Measurements from ENCODE around the gene CFAP141. TPM values are rescaled to one million over a fixed set of nuclear protein-coding genes. Genes with fewer than 3 reads are reported as not detected.

The CFAP141 gene
- total RNA-seq, 4 donors from 2014 or later = not detected

DNA sequence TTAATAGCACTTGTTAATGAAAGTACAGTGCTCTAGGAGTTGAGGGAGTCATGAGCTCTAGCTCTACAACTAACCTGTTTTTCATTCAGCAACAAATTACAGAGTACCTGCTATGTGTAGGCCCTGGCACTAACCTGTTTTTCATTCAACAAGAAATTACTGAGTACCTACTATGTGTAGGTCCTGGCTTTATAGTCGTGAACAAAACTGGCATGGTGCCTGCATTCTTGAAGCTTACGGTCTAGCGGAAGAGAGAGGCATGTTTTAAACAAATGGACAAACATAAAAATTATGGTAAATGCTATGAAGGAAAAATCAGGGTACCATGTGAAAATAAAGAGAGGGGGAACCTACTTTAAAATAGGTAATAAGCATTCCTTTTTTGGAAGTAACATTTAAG lies 12.4 kb upstream of the CFAP141 start:
- Histone ChIP-seq H3K4me3 (peak overlapping the region in 1 of 4 donors; percentile 67), H3K27ac (peak overlapping the region in 1 of 4 donors; percentile 92), H3K9me3 (no peaks in the 10 kb centered on the region), H3K4me1 (peaks cover 11 to 46% (median 35%) of the 10 kb centered on the region in 4 donors), H3K36me3 (peaks cover 0 to 28% (median 10%) of the 10 kb centered on the region in 4 donors), H3K27me3 (no peaks in the 10 kb centered on the region)
- DNase-seq = no peak
- TF ChIP-seq, protein P1, sequence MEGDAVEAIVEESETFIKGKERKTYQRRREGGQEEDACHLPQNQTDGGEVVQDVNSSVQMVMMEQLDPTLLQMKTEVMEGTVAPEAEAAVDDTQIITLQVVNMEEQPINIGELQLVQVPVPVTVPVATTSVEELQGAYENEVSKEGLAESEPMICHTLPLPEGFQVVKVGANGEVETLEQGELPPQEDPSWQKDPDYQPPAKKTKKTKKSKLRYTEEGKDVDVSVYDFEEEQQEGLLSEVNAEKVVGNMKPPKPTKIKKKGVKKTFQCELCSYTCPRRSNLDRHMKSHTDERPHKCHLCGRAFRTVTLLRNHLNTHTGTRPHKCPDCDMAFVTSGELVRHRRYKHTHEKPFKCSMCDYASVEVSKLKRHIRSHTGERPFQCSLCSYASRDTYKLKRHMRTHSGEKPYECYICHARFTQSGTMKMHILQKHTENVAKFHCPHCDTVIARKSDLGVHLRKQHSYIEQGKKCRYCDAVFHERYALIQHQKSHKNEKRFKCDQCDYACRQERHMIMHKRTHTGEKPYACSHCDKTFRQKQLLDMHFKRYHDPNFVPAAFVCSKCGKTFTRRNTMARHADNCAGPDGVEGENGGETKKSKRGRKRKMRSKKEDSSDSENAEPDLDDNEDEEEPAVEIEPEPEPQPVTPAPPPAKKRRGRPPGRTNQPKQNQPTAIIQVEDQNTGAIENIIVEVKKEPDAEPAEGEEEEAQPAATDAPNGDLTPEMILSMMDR (IDR thresholded peaks at IDR 0.05) = no peak
- no peak for TF ChIP-seq POLR2AphosphoS5 (IDR thresholded peaks at IDR 0.05)
- TF ChIP-seq EP300 (IDR thresholded peaks at IDR 0.05; ENCODE audit: low read depth) = no peak
- TF ChIP-seq POLR2A (IDR thresholded peaks at IDR 0.05) = no peak
- in situ Hi-C loops (cut with MboI; ENCODE audit: low pct_ligation_motif_present in 1 of 4, low pct_unique_long_range_greater_than_20kb in 1 of 4, low sequenced_read_pairs in 3 of 4) (no loop called here), intact Hi-C loops (cut with DNase I; ENCODE audit: low total_unique reads) (no loop called here)
- WGBS, 2 donors (ENCODE audit: low coverage in 1 of 2) = 51 to 54% methylated on average over 3 of the region's 3 CpGs

DNA sequence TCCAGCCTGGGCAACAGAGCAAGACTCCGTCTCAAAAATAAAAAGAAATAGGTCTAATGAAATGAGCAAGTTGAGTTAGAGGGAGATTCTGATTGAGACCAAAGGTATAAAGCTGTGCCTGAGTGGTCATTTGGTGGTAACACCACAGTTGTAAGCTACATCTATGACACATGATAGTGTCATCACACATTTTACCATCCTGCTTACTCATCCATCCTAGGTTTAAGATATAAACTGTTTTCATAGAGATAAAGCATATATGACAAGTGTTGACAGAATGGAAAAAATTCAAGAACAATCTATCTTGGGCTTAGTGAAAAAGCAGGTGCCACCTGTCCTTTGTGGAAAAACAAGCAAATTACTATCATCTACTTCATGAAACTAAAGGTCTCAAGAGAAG lies 7.1 kb upstream of the CFAP141 start:
- in situ Hi-C loops (cut with MboI; ENCODE audit: low pct_ligation_motif_present in 1 of 4, low pct_unique_long_range_greater_than_20kb in 1 of 4, low sequenced_read_pairs in 3 of 4) (no loop called here), intact Hi-C loops (cut with DNase I; ENCODE audit: low total_unique reads) (no loop called here)
- no peak for DNase-seq
- TF ChIP-seq POLR2AphosphoS5 (IDR thresholded peaks at IDR 0.05) (no peak), EP300 (IDR thresholded peaks at IDR 0.05; ENCODE audit: low read depth) (no peak), POLR2A (IDR thresholded peaks at IDR 0.05) (no peak)
- TF ChIP-seq, protein P1 (IDR thresholded peaks at IDR 0.05) = no peak
- H3K36me3 ChIP-seq = peaks cover 0 to 69% (median 37%) of the 10 kb centered on the region in 4 donors
- peaks cover 0 to 12% (median 5%) of the 10 kb centered on the region in 4 donors for H3K4me1 ChIP-seq
- no peak overlapping the region for H3K4me3 ChIP-seq
- no peak overlapping the region for H3K27ac ChIP-seq
- no peaks in the 10 kb centered on the region for H3K27me3 ChIP-seq
- 91% methylated on average over 1 of the region's 1 CpG; no CpG with 5 or more reads in 1 of the 2 donors for WGBS, 2 donors (ENCODE audit: low coverage in 1 of 2)
- H3K9me3 ChIP-seq = no peaks in the 10 kb centered on the region

GRCh38 chr1:154212083-154212482 lies 6.0 kb upstream of the CFAP141 start:
- DNase-seq = no peak
- in situ Hi-C loops (cut with MboI; ENCODE audit: low pct_ligation_motif_present in 1 of 4, low pct_unique_long_range_greater_than_20kb in 1 of 4, low sequenced_read_pairs in 3 of 4) (no loop called here), intact Hi-C loops (cut with DNase I; ENCODE audit: low total_unique reads) (no loop called here)
- Histone ChIP-seq H3K4me3 (no peak overlapping the region), H3K36me3 (peaks cover 0 to 72% (median 37%) of the 10 kb centered on the region in 4 donors), H3K4me1 (peaks cover 0 to under 1% (median 0%) of the 10 kb centered on the region in 4 donors), H3K27ac (no peak overlapping the region), H3K27me3 (no peaks in the 10 kb centered on the region), H3K9me3 (no peaks in the 10 kb centered on the region)
- TF ChIP-seq, protein P1 (IDR thresholded peaks at IDR 0.05) = no peak
- no peak for TF ChIP-seq EP300 (IDR thresholded peaks at IDR 0.05; ENCODE audit: low read depth)
- TF ChIP-seq POLR2AphosphoS5 (IDR thresholded peaks at IDR 0.05) = no peak
- no peak for TF ChIP-seq POLR2A (IDR thresholded peaks at IDR 0.05)
- 95% methylated on average over 4 to 10 of the region's 10 CpGs for WGBS, 2 donors (ENCODE audit: low coverage in 1 of 2)

DNA sequence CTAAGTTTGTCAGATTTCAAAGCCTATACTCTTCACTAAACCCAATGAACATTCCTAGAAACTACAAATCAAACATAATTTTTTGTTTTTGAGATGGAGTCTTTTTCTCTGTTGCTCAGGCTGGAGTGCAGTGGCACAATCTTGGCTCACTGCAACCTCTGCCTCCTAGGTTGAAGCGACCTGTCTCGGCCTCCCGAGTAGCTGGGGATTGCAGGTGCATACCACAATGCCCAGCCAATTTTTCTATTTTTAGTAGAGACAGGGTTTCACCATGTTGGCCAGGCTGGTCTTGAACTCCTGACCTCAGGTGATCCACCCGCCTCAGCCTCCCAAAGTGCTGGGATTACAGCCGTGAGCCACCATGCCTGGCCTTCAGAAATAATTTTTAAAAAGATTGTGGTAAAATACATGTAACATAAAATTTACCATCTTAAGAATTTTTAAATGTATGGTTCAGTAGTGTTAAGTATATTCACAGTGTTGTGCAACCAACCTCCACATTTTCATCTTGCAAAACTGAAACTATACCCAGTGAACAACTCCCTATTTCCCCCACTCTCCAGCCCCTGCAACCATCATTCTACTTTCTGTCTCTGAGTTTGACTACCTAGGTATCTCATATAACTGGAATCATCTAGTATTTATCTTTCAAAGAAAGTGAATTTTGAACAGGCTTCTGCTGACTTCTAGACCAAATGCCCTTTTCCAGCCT lies 2.7 kb upstream of the CFAP141 start:
- Histone ChIP-seq H3K27ac (no peak overlapping the region), H3K4me3 (no peak overlapping the region), H3K4me1 (no peaks in the 10 kb centered on the region), H3K27me3 (no peaks in the 10 kb centered on the region), H3K36me3 (peaks cover 0 to 76% (median 39%) of the 10 kb centered on the region in 4 donors), H3K9me3 (no peaks in the 10 kb centered on the region)
- TF ChIP-seq POLR2A (IDR thresholded peaks at IDR 0.05) = no peak
- TF ChIP-seq EP300 (IDR thresholded peaks at IDR 0.05; ENCODE audit: low read depth) = no peak
- TF ChIP-seq POLR2AphosphoS5 (IDR thresholded peaks at IDR 0.05) = no peak
- TF ChIP-seq, protein P1 (IDR thresholded peaks at IDR 0.05) = no peak
- DNase-seq = no peak
- in situ Hi-C loops (cut with MboI; ENCODE audit: low pct_ligation_motif_present in 1 of 4, low pct_unique_long_range_greater_than_20kb in 1 of 4, low sequenced_read_pairs in 3 of 4) (no loop called here), intact Hi-C loops (cut with DNase I; ENCODE audit: low total_unique reads) (no loop called here)
- 96 to 100% methylated on average over 2 to 5 of the region's 5 CpGs for WGBS, 2 donors (ENCODE audit: low coverage in 1 of 2)
